HepG2 (cell line): ENCODE results near the gene EAF1. TPM values are rescaled to one million over a fixed set of nuclear protein-coding genes. Genes with fewer than 3 reads are reported as not detected.

Source experiments
- AGO1 ChIP-seq: fragments of 200-400 bp; formaldehyde crosslinking; IDR thresholded peaks from 2 replicates; pipeline ENCODE4 v1.6.1; 2017; ENCODE audit warnings: mild to moderate bottlenecking, low read depth, low read length, moderate library complexity; ENCODE audit not compliant: poor library complexity, severe bottlenecking
- AHDC1 ChIP-seq: sonication (generic); formaldehyde crosslinking; IDR thresholded peaks from 2 replicates; pipeline ENCODE4 v1.5.1; 2020; ENCODE audit warnings: mild to moderate bottlenecking, missing genetic modification reagents, borderline replicate concordance
- BORCS8-MEF2B ChIP-seq: sonication (generic); formaldehyde crosslinking; IDR thresholded peaks from 2 replicates; pipeline ENCODE4 v1.8.0; 2022; ENCODE audit warnings: mild to moderate bottlenecking, missing genetic modification reagents
- DPF2 ChIP-seq: sonication (generic); formaldehyde crosslinking; IDR thresholded peaks from 2 replicates; pipeline ENCODE4 v1.4.0; 2020; ENCODE audit warnings: mild to moderate bottlenecking, low read depth, missing genetic modification reagents, borderline replicate concordance
- HCFC1 ChIP-seq: fragments of 150-350 bp; IDR thresholded peaks from 2 replicates; pipeline ENCODE4 v1.6.1; 2014; ENCODE audit warnings: low read depth, low read length
- HNF4G ChIP-seq, 2 experiments: sonication (generic) in 1 of 2; formaldehyde crosslinking in 1 of 2; IDR thresholded peaks; 2 replicates each; pipeline versions ENCODE4 v1.4.0 to v1.6.1; 2011 to 2020; ENCODE audit warnings: borderline replicate concordance in 2 of 2, low read depth in 2 of 2, mild to moderate bottlenecking in 2 of 2, low read length in 1 of 2, missing genetic modification reagents in 1 of 2, moderate library complexity in 1 of 2
- KLF15 ChIP-seq: sonication (generic); formaldehyde crosslinking; IDR thresholded peaks from 2 replicates; pipeline ENCODE4 v1.8.1; 2023; ENCODE audit warnings: borderline replicate concordance, mild to moderate bottlenecking, inconsistent platforms, missing genetic modification reagents, mixed read lengths
- MYC ChIP-seq: sonication (generic); formaldehyde crosslinking; IDR thresholded peaks from 2 replicates; pipeline ENCODE4 v1.9.0; 2021; ENCODE audit warnings: missing genetic modification reagents, borderline replicate concordance
- POGZ ChIP-seq: sonication (generic); formaldehyde crosslinking; IDR thresholded peaks from 2 replicates; pipeline ENCODE4 v1.4.0; 2020; ENCODE audit warnings: mild to moderate bottlenecking, missing genetic modification reagents
- PTBP1 ChIP-seq: fragments of 200-400 bp; formaldehyde crosslinking; IDR thresholded peaks from 2 replicates; pipeline ENCODE4 v1.6.1; 2018; ENCODE audit warnings: low read length, low read depth; ENCODE audit not compliant: poor library complexity, severe bottlenecking
- SAFB2 ChIP-seq: sonication (generic); formaldehyde crosslinking; IDR thresholded peaks from 2 replicates; pipeline ENCODE4 v1.5.1; 2020; ENCODE audit warnings: missing genetic modification reagents, low read depth, mild to moderate bottlenecking, borderline replicate concordance
- SUZ12 ChIP-seq: fragments of 150-350 bp; IDR thresholded peaks from 2 replicates; pipeline ENCODE4 v1.6.1; 2014; ENCODE audit warnings: low read depth, low read length
- TARDBP ChIP-seq: sonication (generic); formaldehyde crosslinking; IDR thresholded peaks from 2 replicates; pipeline ENCODE4 v1.8.0; 2022; ENCODE audit warnings: mild to moderate bottlenecking, missing genetic modification reagents
- TEF ChIP-seq: sonication (generic); formaldehyde crosslinking; IDR thresholded peaks from 2 replicates; pipeline ENCODE4 v1.5.0; 2020; ENCODE audit warnings: missing genetic modification reagents
- ZFP62 ChIP-seq: sonication (generic); formaldehyde crosslinking; IDR thresholded peaks from 2 replicates; pipeline ENCODE4 v1.4.0; 2020; ENCODE audit warnings: missing genetic modification reagents
- ZFP90 ChIP-seq: sonication (generic); formaldehyde crosslinking; IDR thresholded peaks from 2 replicates; pipeline ENCODE4 v1.8.0; 2022; ENCODE audit warnings: missing genetic modification reagents, mild to moderate bottlenecking, inconsistent platforms, borderline replicate concordance
- ZMYM2 ChIP-seq: sonication (generic); formaldehyde crosslinking; IDR thresholded peaks from 2 replicates; pipeline ENCODE4 v1.8.0; 2022; ENCODE audit warnings: mild to moderate bottlenecking, missing genetic modification reagents
- ZNF20 ChIP-seq: sonication (generic); formaldehyde crosslinking; IDR thresholded peaks from 2 replicates; pipeline ENCODE4 v1.4.0; 2020; ENCODE audit warnings: mild to moderate bottlenecking, moderate library complexity, missing genetic modification reagents
- ZNF24 ChIP-seq: fragments of 450-650 bp; IDR thresholded peaks from 2 replicates; pipeline ENCODE4 v1.6.1; 2017; ENCODE audit warnings: antibody characterized with exemption, mild to moderate bottlenecking
- ZNF317 ChIP-seq: sonication (generic); formaldehyde crosslinking; IDR thresholded peaks from 2 replicates; pipeline ENCODE4 v1.5.0; 2020; ENCODE audit warnings: mild to moderate bottlenecking, missing genetic modification reagents
- ZNF331 ChIP-seq: sonication (generic); formaldehyde crosslinking; IDR thresholded peaks from 2 replicates; pipeline ENCODE4 v1.4.0; 2020; ENCODE audit warnings: missing genetic modification reagents
- ZNF703 ChIP-seq: sonication (generic); formaldehyde crosslinking; IDR thresholded peaks from 2 replicates; pipeline ENCODE4 v1.5.1; 2020; ENCODE audit warnings: missing genetic modification reagents, mild to moderate bottlenecking, moderate library complexity, borderline replicate concordance
- ZNF850 ChIP-seq: sonication (generic); formaldehyde crosslinking; conservative IDR thresholded peaks from 2 replicates; pipeline ENCODE4 v1.9.0; 2021; ENCODE audit warnings: mild to moderate bottlenecking, missing genetic modification reagents
- polyA plus RNA-seq, 8 experiments: library from polyadenylated mRNA; depleted of rRNA in 3 of 8; stranded (reverse) in 7 of 8; unstranded in 1 of 8; fragments of >200 nt; fragmentation: Illumina TruSeq in 4 of 8; extraction: Trizol in 4 of 8; gene quantifications; 2 replicates each; pipeline versions ENCODE4 v1.2.1 to v1.2.3, GENCODE V29; 2011 to 2016; ENCODE audit warnings: low read depth in 4 of 8, missing spikeins in 1 of 8, mixed read lengths in 1 of 8; ENCODE audit not compliant: insufficient read depth in 1 of 8
- total RNA-seq, 5 experiments: library from RNA; depleted of rRNA; stranded (reverse); fragments of >200 nt; fragmentation: Illumina TruSeq; extraction: Trizol; gene quantifications; 2 replicates each; pipeline ENCODE4 v1.2.3, GENCODE V29; 2016; ENCODE audit warnings: low read depth in 1 of 5

Gene EAF1
- total and polyA plus RNA-seq, 2 of the 13 experiments (the other 11 are each of a cell fraction or from before 2014, with no cell fraction given), result 8.1 to 30.0 TPM

GRCh38 chr3:15427182-15427880 is at the start of gene EAF1, which contains the start of gene METTL6 (continued):
- TF ChIP-seq ZNF703 (CRISPR knock-in tag) (no peak), PTBP1 (peak; percentile 98), MYC (peak; percentile 73; the same call in 1 of the 2 replicates), BORCS8-MEF2B (CRISPR knock-in tag) (0 out of 2 replicates have a peak, but pooled peaks have one; percentile 45), ZNF331 (CRISPR knock-in tag) (0 out of 2 replicates have a peak, but pooled peaks have one; percentile 25), ZNF24 (no peak), DPF2 (CRISPR knock-in tag) (no peak), SAFB2 (no peak), AGO1 (no peak), TEF (CRISPR knock-in tag) (peak; percentile 44; the same call in 1 of the 2 replicates), TARDBP (CRISPR knock-in tag) (peak; percentile 68), AHDC1 (CRISPR knock-in tag) (peak; percentile 56; the same call in 1 of the 2 replicates), ZFP62 (CRISPR knock-in tag) (no peak), ZFP90 (peak; percentile 65; the same call in 1 of the 2 replicates), KLF15 (no peak; the same call in 1 of the 2 replicates), ZNF20 (0 out of 2 replicates have a peak, but pooled peaks have one; percentile 15), ZNF850 (0 out of 2 replicates have a peak, but pooled peaks have one; percentile 48), SUZ12 (no peak), POGZ (CRISPR knock-in tag) (peak; percentile 23; the same call in 1 of the 2 replicates), ZNF317 (no peak), ZMYM2 (CRISPR knock-in tag) (0 out of 2 replicates have a peak, but pooled peaks have one; percentile 5), HNF4G (IDR thresholded peaks at IDR 0.05; ENCODE audit: borderline replicate concordance, low read depth, low read length) (no peak; the same call in 1 of the 2 replicates), HNF4G (CRISPR knock-in tag; IDR thresholded peaks at IDR 0.05; ENCODE audit: borderline replicate concordance, low read depth) (no peak), HCFC1 (peak; percentile 30; the same call in 1 of the 2 replicates)
